Thoracic aorta (tissue), 2 donors: ENCODE measurements around the gene NFIA. TPM values are rescaled to one million over a fixed set of nuclear protein-coding genes. Genes with fewer than 3 reads are reported as not detected.
"Not testable (repeated sequence)": the region's sequence is repeated elsewhere in the genome, so short reads cannot be mapped to it uniquely, and the experiment has no call there.

Source experiments
- ATAC-seq: fragments of 150-250 bp; one replicate; pipeline ENCODE4 v1.8.0; 2017; ENCODE audit warnings: low read depth; ENCODE audit not compliant: insufficient number of reproducible peaks, low FRiP score
- DNase-seq: peaks from one replicate; pipeline ENCODE4 v3.0.0-alpha.2; 2020; ENCODE audit warnings: low spot score
- H3K27ac ChIP-seq, 2 donors: fragments of 200-600 bp; sonication (generic); 1 replicate in 1 of 2; 2 replicates in 1 of 2; pipeline ENCODE4 v1.5.1; 2016; ENCODE audit warnings: mild to moderate bottlenecking in 2 of 2, moderate library complexity in 2 of 2
- H3K27me3 ChIP-seq: fragments of 200-600 bp; sonication (generic); replicated peaks from 2 replicates; pipeline ENCODE4 v1.6.0; 2016; ENCODE audit warnings: mild to moderate bottlenecking; ENCODE audit not compliant: insufficient read depth
- H3K36me3 ChIP-seq: fragments of 200-600 bp; sonication (generic); one replicate; pipeline ENCODE4 v1.5.1; 2016
- H3K4me1 ChIP-seq, 2 donors: fragments of 200-600 bp; sonication (generic); 1 replicate in 1 of 2; 2 replicates in 1 of 2; pipeline versions ENCODE4 v1.5.1 to v1.6.0; 2016; ENCODE audit warnings: low read depth in 2 of 2, mild to moderate bottlenecking in 1 of 2; ENCODE audit not compliant: control insufficient read depth in 1 of 2
- H3K4me3 ChIP-seq: fragments of 200-600 bp; sonication (generic); 2 replicates; pipeline ENCODE4 v1.5.1; 2016; ENCODE audit warnings: mild to moderate bottlenecking
- H3K9me3 ChIP-seq: fragments of 200-600 bp; sonication (generic); 2 replicates; pipeline ENCODE4 v1.5.1; 2016
- total RNA-seq, 2 donors: library from RNA; depleted of rRNA; stranded (reverse); fragments of >200 nt; gene quantifications; one replicate each; pipeline versions ENCODE4 v1.1.0 to v1.2.3, GENCODE V29; 2016
- TF ChIP-seq, protein P1 (sequence below): fragments of 200-600 bp; sonication (generic); IDR thresholded peaks from one replicate; pipeline ENCODE4 v1.5.1; 2019; ENCODE audit warnings: antibody characterized with exemption

NFIA gene
- total RNA-seq, 2 donors from 2014 or later: 99.8 to 118 TPM

DNA sequence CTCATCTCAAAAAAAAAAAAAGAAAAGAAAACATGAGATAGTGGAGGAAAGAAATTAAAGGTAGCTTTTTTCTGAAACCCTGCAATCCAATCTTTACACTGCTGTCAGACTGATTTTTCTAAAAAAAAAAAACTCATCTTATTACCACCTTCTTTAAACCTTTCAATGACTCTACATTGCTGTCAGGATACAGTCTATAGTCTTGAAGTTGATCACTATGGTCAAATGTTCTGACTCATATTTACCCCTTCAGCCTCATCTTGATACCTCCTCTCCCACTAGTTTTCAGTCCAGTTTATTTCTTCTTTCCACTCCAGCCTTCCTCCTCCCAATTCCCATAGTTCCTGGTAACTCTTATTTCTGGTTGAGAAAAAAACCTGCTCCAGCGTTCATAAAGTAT lies 17.7 kb upstream of the NFIA start:
- no peaks in the 10 kb centered on the region for H3K36me3 ChIP-seq
- TF ChIP-seq, protein P1, sequence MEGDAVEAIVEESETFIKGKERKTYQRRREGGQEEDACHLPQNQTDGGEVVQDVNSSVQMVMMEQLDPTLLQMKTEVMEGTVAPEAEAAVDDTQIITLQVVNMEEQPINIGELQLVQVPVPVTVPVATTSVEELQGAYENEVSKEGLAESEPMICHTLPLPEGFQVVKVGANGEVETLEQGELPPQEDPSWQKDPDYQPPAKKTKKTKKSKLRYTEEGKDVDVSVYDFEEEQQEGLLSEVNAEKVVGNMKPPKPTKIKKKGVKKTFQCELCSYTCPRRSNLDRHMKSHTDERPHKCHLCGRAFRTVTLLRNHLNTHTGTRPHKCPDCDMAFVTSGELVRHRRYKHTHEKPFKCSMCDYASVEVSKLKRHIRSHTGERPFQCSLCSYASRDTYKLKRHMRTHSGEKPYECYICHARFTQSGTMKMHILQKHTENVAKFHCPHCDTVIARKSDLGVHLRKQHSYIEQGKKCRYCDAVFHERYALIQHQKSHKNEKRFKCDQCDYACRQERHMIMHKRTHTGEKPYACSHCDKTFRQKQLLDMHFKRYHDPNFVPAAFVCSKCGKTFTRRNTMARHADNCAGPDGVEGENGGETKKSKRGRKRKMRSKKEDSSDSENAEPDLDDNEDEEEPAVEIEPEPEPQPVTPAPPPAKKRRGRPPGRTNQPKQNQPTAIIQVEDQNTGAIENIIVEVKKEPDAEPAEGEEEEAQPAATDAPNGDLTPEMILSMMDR: no peak
- no peaks in the 10 kb centered on the region for H3K9me3 ChIP-seq
- no peak overlapping the region for H3K4me3 ChIP-seq
- H3K27ac ChIP-seq: no peak overlapping the region
- H3K4me1 ChIP-seq: no peaks in the 10 kb centered on the region
- DNase-seq (no peak), ATAC-seq (no peak)
- H3K27me3 ChIP-seq: no peaks in the 10 kb centered on the region

DNA sequence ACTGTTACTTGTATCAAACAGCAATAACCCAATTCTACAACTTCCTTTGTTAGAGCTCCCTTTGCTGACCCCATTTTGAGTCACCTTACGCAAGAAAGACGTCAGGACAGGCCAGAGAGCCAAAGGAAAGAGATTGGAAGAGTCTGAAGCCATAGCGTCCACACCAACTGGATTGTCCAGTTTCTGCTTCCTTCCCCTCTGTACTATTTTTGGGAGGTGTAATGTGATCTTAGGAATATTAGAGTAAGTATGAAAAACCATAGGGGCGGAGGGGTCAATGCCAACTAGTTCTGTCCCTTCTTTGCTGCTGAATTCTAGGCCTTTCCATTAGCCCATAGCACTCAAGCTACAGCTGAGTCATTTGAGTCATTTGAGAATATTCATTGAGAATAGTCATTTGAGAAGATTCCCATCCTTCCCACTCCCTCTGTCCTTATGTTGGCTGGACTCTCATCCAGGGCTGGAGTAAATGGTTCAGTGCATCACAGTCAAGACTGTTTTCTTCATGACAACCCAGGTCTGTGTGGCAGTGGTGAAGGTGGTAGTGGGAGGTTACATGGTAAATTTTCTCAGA lies 14.8 kb upstream of the NFIA start:
- H3K9me3 ChIP-seq: no peaks in the 10 kb centered on the region
- ATAC-seq: no peak
- no peak overlapping the region for H3K27ac ChIP-seq
- TF ChIP-seq, protein P1: no peak
- no peak for DNase-seq
- no peaks in the 10 kb centered on the region for H3K4me1 ChIP-seq
- H3K36me3 ChIP-seq: no peaks in the 10 kb centered on the region
- no peak overlapping the region for H3K4me3 ChIP-seq
- H3K27me3 ChIP-seq: no peaks in the 10 kb centered on the region

DNA sequence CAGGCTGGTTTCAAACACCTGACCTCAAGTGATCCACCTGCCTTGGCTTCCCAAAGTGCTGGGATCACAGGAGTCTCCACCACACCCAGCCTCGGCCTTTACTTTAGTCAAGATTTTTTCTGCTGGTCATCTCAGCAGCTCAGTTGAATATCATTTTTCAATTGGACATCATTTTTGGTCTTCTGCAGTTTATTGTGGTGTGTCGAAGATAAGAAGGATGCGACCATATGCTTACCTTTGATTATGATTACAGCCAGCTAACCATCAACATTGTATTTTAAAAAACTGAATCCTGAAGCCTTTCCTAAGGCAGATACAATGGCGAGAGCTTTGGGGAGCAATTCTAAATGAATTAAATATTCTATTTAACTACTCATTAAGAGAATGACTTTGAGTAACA lies 12.3 kb upstream of the NFIA start:
- DNase-seq (no peak), ATAC-seq (no peak)
- Histone ChIP-seq H3K36me3 (no peaks in the 10 kb centered on the region), H3K9me3 (no peaks in the 10 kb centered on the region), H3K27ac (no peak overlapping the region), H3K4me1 (no peaks in the 10 kb centered on the region), H3K27me3 (no peaks in the 10 kb centered on the region), H3K4me3 (no peak overlapping the region)
- TF ChIP-seq, protein P1: no peak

DNA sequence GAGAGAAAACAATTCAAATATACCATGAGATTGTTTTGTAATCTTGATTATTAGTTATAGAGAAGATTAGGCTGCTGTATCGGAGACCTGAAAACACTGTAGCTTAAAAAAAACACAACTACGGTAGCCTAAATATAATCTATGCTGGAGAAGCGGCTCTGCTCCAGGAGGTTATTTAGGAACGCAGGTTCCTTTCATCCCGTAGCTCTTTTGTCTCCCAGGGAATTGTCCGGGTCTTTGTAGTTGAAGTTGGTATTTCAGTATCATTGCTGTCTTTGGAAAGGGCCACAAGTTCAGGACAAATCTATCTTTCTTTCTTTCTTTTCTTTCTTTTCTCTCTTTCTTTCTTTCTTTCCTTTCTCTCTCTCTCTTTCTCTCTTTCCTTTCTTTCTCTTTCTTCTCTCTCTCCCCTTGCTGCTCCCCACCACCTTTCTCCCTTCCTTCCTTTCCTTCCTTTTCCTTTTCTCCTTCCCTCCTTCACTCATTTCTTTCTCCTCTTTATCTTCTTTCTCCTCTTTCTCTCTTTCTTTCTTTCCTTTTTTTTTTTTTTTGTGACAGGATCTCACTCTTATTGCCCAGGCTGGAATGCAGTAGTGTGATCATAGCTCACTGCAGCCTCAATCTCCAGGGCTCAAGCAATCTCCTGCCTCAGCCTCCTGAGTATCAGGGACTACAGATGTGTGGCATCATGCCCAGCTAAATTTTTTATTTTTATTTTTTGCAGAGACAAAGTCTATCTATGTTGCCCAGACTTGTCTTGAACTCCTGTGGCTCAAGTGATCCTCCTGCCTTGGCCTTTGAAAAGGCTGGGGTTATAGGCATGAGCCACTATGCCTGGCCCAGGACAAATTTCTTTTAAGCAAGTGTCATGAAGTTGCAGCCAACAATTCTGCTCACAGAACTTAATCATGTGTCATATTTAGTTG lies 10.9 kb upstream of the NFIA start:
- Histone ChIP-seq H3K36me3 (no peaks in the 10 kb centered on the region), H3K27ac (no peak overlapping the region), H3K4me3 (no peak overlapping the region), H3K27me3 (no peaks in the 10 kb centered on the region), H3K4me1 (peaks cover 4 to 7% of the 10 kb centered on the region in 2 donors), H3K9me3 (no peaks in the 10 kb centered on the region)
- DNase-seq (no peak), ATAC-seq (no peak)
- TF ChIP-seq, protein P1: no peak

DNA sequence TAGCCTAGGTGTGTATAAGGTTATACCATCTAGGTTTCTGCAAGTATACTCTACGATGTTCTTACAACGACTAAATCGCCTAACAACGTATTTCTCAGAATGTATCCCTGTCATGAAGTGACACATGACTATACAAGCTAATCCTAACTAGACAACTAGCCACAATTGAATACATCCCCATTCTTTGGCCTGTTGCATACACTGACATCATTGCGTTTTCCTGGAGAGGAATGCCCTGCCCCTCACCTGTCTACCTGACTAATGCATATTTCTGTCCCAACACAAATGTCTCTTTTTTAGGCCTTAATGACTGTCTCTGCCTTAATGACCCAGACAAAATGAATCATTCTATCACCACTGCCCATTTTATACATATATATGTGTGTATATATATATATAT lies 8.5 kb upstream of the NFIA start:
- Histone ChIP-seq H3K4me3 (no peak overlapping the region), H3K27me3 (no peaks in the 10 kb centered on the region), H3K27ac (no peak overlapping the region), H3K36me3 (no peaks in the 10 kb centered on the region), H3K4me1 (peaks cover 10 to 17% of the 10 kb centered on the region in 2 donors), H3K9me3 (no peaks in the 10 kb centered on the region)
- TF ChIP-seq, protein P1: no peak
- DNase-seq (no peak), ATAC-seq (no peak)

DNA sequence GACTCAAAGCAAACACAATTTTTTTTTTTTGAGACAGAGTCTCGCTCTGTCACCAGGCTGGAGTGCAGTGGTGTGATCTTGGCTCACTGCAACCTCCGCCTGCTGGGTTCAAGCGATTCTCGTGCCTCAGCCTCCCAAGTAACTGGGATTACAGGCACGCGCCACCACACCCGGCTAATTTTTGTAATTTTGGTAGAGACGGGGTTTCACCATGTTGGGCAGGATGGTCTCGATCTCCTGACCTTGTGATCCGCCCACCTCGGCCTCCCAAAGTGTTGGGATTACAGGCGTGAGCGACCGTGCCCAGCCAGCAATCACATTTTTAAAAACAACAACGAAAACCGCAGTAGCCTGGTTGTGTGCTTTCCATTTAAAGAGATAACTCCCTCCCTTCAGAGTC lies 6.5 kb upstream of the NFIA start:
- DNase-seq, ATAC-seq, H3K27me3 ChIP-seq, H3K9me3 ChIP-seq, H3K36me3 ChIP-seq: not testable (repeated sequence)
- Histone ChIP-seq H3K4me1 (peaks cover 23 to 33% of the 10 kb centered on the region in 2 donors), H3K4me3 (peak overlapping the region; percentile 77), H3K27ac (peak overlapping the region; percentile 81 to 83)
